H7 (cell line): ENCODE results near the gene GASK1A. TPM values are rescaled to one million over a fixed set of nuclear protein-coding genes. Genes with fewer than 3 reads are reported as not detected.
A peak's percentile ranks its signal among the peaks of the same experiment; 100 is the strongest.

ENCODE experiments used
- DNase-seq: peaks from one replicate; pipeline ENCODE4 v3.0.0; 2012
- H3K27me3 ChIP-seq: 2 replicates; pipeline ENCODE4 v1.6.0; 2011; ENCODE audit warnings: mild to moderate bottlenecking, low read length; ENCODE audit not compliant: control insufficient read depth, insufficient read depth
- H3K36me3 ChIP-seq: replicated peaks from 2 replicates; pipeline ENCODE4 v1.5.1; 2011; ENCODE audit warnings: low read length; ENCODE audit not compliant: control insufficient read depth, insufficient read depth
- H3K4me3 ChIP-seq: 2 replicates; pipeline ENCODE4 v1.5.1; 2011; ENCODE audit warnings: low read depth, mild to moderate bottlenecking, control low read depth, low read length, moderate library complexity; ENCODE audit not compliant: insufficient read depth
- total RNA-seq: library from RNA; depleted of rRNA; stranded (reverse); fragments of >200 nt; shearing (Covaris generic); gene quantifications from 2 replicates; pipeline ENCODE4 v1.2.3, GENCODE V29; 2014; rRNA removed

GASK1A gene
- total RNA-seq, 1 experiment from 2014 or later, result 4.5 TPM

GRCh38 chr3:43102773-43103480 is 123.8 kb downstream of the GASK1A start:
- DNase-seq, result no peak
- Histone ChIP-seq H3K27me3 (peaks cover 9% of the 10 kb centered on the region; the same call in 1 of the 2 replicates), H3K4me3 (no peak overlapping the region), H3K36me3 (no peaks in the 10 kb centered on the region)

- peaks cover 9% of the 10 kb centered on the region; the same call in 1 of the 2 replicates for H3K27me3 ChIP-seq
- H3K4me3 ChIP-seq, result no peak overlapping the region
- no peak for DNase-seq
- no peaks in the 10 kb centered on the region for H3K36me3 ChIP-seq
These were observed 124.9 kb downstream of the GASK1A start for GRCh38 chr3:43104039-43104438.

- DNase-seq, result peak; percentile 80
- Histone ChIP-seq H3K27me3 (peaks cover 9% of the 10 kb centered on the region; the same call in 1 of the 2 replicates), H3K36me3 (no peaks in the 10 kb centered on the region), H3K4me3 (peak overlapping the region; percentile 64)
These were observed 125.8 kb downstream of the GASK1A start for GRCh38 chr3:43104660-43105595.

- DNase-seq, result peak; percentile 98
- Histone ChIP-seq H3K36me3 (no peaks in the 10 kb centered on the region), H3K4me3 (peak within 1 kb of the TSS; percentile 64), H3K27me3 (peaks cover 9% of the 10 kb centered on the region; the same call in 1 of the 2 replicates)
These were observed 126.6 kb downstream of the GASK1A start, which contains the start of gene POMGNT2 for GRCh38 chr3:43105596-43106292. Gene POMGNT2, minus strand, starts transcription at chr3:43106079. Its CDS starts 24,648 bp downstream, at chr3:43081431.

GRCh38 chr3:43106293-43106628 is 127.2 kb downstream of the GASK1A start:
- peak overlapping the region; percentile 10; the same call in 1 of the 2 replicates for H3K4me3 ChIP-seq
- H3K36me3 ChIP-seq, result no peaks in the 10 kb centered on the region
- no peak for DNase-seq
- H3K27me3 ChIP-seq, result peaks cover 9% of the 10 kb centered on the region; the same call in 1 of the 2 replicates

Other genes starting within 250 kb of the GASK1A start
- gene CCDC13, start 206.1 kb upstream of the GASK1A start, total RNA-seq, result 0.48 TPM in 1 of 2 replicates, not detected in the other
- 111 and 149 TPM in 2 replicates for gene HIGD1A, start 174.8 kb upstream of the GASK1A start, total RNA-seq
- not detected in 2 replicates for gene ACKR2, start 169.9 kb upstream of the GASK1A start, total RNA-seq
- gene CYP8B1, start 103.4 kb upstream of the GASK1A start, total RNA-seq, result not detected in 2 replicates
- gene ZNF662, start 73.2 kb upstream of the GASK1A start, total RNA-seq, result not detected in 2 replicates
- gene POMGNT2, start 126.8 kb downstream of the GASK1A start, total RNA-seq, result 21.7 and 22.8 TPM in 2 replicates